Measurements from ENCODE around the gene L3MBTL2.

L3MBTL2 gene

DNA sequence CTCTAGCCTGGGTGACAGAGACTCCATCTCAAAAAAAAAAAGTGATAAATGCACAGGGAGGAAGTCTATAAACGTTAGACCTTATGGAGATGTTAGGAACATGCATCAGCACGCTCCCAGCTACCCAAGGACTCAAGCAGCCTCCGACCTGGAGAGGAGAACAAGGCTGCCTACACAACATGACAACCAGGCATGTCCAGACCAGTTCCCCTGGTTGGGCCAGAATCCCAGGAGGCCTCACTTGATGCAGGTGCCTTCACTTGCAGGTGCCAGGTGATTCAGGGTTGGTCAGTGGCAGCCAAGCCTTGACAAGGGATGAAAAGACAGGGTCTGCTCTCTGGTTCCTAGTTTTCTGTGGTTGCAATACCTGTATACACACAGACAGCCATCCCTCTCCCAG lies 75.0 kb downstream of the L3MBTL2 start:
- in situ Hi-C loops (cut with MboI; ENCODE audit: low sequenced_read_pairs, unreplicated experiment) = no loop called here
- no peak for DNase-seq (ENCODE audit: low spot score)
- TF ChIP-seq, protein P1, sequence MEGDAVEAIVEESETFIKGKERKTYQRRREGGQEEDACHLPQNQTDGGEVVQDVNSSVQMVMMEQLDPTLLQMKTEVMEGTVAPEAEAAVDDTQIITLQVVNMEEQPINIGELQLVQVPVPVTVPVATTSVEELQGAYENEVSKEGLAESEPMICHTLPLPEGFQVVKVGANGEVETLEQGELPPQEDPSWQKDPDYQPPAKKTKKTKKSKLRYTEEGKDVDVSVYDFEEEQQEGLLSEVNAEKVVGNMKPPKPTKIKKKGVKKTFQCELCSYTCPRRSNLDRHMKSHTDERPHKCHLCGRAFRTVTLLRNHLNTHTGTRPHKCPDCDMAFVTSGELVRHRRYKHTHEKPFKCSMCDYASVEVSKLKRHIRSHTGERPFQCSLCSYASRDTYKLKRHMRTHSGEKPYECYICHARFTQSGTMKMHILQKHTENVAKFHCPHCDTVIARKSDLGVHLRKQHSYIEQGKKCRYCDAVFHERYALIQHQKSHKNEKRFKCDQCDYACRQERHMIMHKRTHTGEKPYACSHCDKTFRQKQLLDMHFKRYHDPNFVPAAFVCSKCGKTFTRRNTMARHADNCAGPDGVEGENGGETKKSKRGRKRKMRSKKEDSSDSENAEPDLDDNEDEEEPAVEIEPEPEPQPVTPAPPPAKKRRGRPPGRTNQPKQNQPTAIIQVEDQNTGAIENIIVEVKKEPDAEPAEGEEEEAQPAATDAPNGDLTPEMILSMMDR (IDR thresholded peaks at IDR 0.05; ENCODE audit: borderline replicate concordance, control extremely low read depth, extremely low read depth, insufficient read depth, missing control alignments) = no peak

DNA sequence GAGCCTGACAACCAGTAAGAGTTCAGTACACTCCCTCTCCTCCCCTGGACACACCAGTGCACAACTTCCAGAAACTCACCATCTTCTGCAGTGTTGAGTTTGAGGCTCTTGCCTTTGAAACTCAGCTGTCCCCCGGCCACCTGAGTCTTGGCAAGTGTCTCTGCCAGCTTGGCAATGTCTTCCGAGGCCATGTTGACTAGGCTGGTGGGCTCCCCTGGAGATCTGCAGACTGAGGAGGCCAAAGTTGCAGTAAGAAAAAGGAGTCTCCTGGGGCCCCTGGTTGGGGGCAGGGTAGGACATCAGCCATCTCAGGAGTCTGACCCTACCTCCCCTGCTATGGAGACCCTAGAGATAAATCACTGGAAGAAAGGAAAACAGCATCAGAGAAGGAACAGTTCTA lies 75.7 kb downstream of the L3MBTL2 start:
- TF ChIP-seq, protein P1 (IDR thresholded peaks at IDR 0.05; ENCODE audit: borderline replicate concordance, control extremely low read depth, extremely low read depth, insufficient read depth, missing control alignments) = no peak
- in situ Hi-C loops (cut with MboI; ENCODE audit: low sequenced_read_pairs, unreplicated experiment) = no loop called here
- no peak for DNase-seq (ENCODE audit: low spot score)
